K562 (cell line): ENCODE measurements around the gene COQ7. TPM values are rescaled to one million over a fixed set of nuclear protein-coding genes. Genes with fewer than 3 reads are reported as not detected.

ENCODE experiments used
- ELF2 ChIP-seq: fragments of 250-450 bp; sonication (Bioruptor Pico); IDR thresholded peaks from 2 replicates; pipeline ENCODE4 v1.5.0; 2021; ENCODE audit warnings: mild to moderate bottlenecking
- EWSR1 ChIP-seq: fragments of 450-650 bp; IDR thresholded peaks from 2 replicates; pipeline ENCODE4 v1.6.1; 2018; ENCODE audit warnings: borderline replicate concordance, mild to moderate bottlenecking, low read depth, moderate library complexity; ENCODE audit not compliant: partially characterized antibody
- HCFC1 ChIP-seq: IDR thresholded peaks from 2 replicates; pipeline ENCODE4 v1.6.1; 2012; ENCODE audit warnings: low read depth, low read length, improper control_type of control experiment
- HNRNPLL ChIP-seq: fragments of 200-400 bp; formaldehyde crosslinking; IDR thresholded peaks from 2 replicates; pipeline ENCODE4 v1.6.1; 2017; ENCODE audit warnings: low read length, low read depth, mild to moderate bottlenecking; ENCODE audit not compliant: poor library complexity, severe bottlenecking
- ILK ChIP-seq: fragments of 450-650 bp; IDR thresholded peaks from 2 replicates; pipeline ENCODE4 v1.6.1; 2016; ENCODE audit warnings: missing genetic modification characterization, low read depth, mild to moderate bottlenecking, missing compliant biosample characterization, moderate library complexity, borderline replicate concordance
- KLF1 ChIP-seq: fragments of 450-650 bp; IDR thresholded peaks from 2 replicates; pipeline ENCODE4 v1.6.1; 2016; ENCODE audit warnings: missing genetic modification characterization, missing compliant biosample characterization
- KLF10 ChIP-seq: fragments of 250-450 bp; sonication (Bioruptor Pico); IDR thresholded peaks from 2 replicates; pipeline ENCODE4 v1.6.1; 2021; ENCODE audit warnings: matching md5 sums
- KLF13 ChIP-seq: fragments of 450-650 bp; IDR thresholded peaks from 2 replicates; pipeline ENCODE4 v1.6.1; 2016; ENCODE audit warnings: missing genetic modification characterization, low read depth, mild to moderate bottlenecking, missing compliant biosample characterization, moderate library complexity, borderline replicate concordance
- MCM3 ChIP-seq: fragments of 450-650 bp; IDR thresholded peaks from 2 replicates; pipeline ENCODE4 v1.6.1; 2016
- MTA3 ChIP-seq: fragments of 450-650 bp; formaldehyde crosslinking; IDR thresholded peaks from 2 replicates; pipeline ENCODE4 v1.6.1; 2017; ENCODE audit warnings: mild to moderate bottlenecking, borderline replicate concordance
- MYC ChIP-seq, 2 experiments: fragments of 250-450 bp in 1 of 2; sonication (Bioruptor Pico) in 1 of 2; IDR thresholded peaks; 2 replicates each; pipeline versions ENCODE4 v1.5.1 to v1.6.1; 2012 to 2021; ENCODE audit warnings: low read depth in 2 of 2, borderline replicate concordance in 1 of 2, improper control_type of control experiment in 1 of 2, low read length in 1 of 2, mild to moderate bottlenecking in 1 of 2, moderate library complexity in 1 of 2
- SMAD1 ChIP-seq: fragments of 150-350 bp; IDR thresholded peaks from 2 replicates; pipeline ENCODE4 v1.6.1; 2014; ENCODE audit warnings: low read length, low read depth; ENCODE audit not compliant: partially characterized antibody
- SP2 ChIP-seq: IDR thresholded peaks from 2 replicates; pipeline ENCODE4 v1.6.1; 2011; ENCODE audit warnings: mild to moderate bottlenecking, low read depth, low read length, moderate library complexity; ENCODE audit not compliant: poor library complexity, severe bottlenecking; ENCODE audit errors: extremely low read depth
- TCFL5 ChIP-seq: fragments of 250-450 bp; sonication (Bioruptor Pico); conservative IDR thresholded peaks from 2 replicates; pipeline ENCODE4 v1.6.1; 2021; ENCODE audit warnings: mild to moderate bottlenecking, moderate library complexity, matching md5 sums
- TGIF2 ChIP-seq: sonication (generic); formaldehyde crosslinking; IDR thresholded peaks from 2 replicates; pipeline ENCODE4 v1.8.1; 2022; ENCODE audit warnings: mild to moderate bottlenecking, missing genetic modification reagents, moderate library complexity
- ZBTB17 ChIP-seq: fragments of 450-650 bp; formaldehyde crosslinking; IDR thresholded peaks from 2 replicates; pipeline ENCODE4 v1.4.0; 2020; ENCODE audit warnings: mild to moderate bottlenecking
- ZFP1 ChIP-seq: fragments of 450-650 bp; formaldehyde crosslinking; IDR thresholded peaks from 2 replicates; pipeline ENCODE4 v1.4.0; 2020; ENCODE audit warnings: mild to moderate bottlenecking, mixed read lengths
- ZNF347 ChIP-seq: fragments of 450-650 bp; formaldehyde crosslinking; IDR thresholded peaks from 2 replicates; pipeline ENCODE4 v1.4.0; 2020; ENCODE audit warnings: low read depth, mild to moderate bottlenecking, moderate library complexity
- ZNF41 ChIP-seq: fragments of 250-450 bp; sonication (Bioruptor Pico); conservative IDR thresholded peaks from 2 replicates; pipeline ENCODE4 v1.4.0; 2020; ENCODE audit warnings: mild to moderate bottlenecking
- polyA plus RNA-seq, 8 experiments: library from polyadenylated mRNA; depleted of rRNA in 4 of 8; stranded (reverse) in 5 of 8; unstranded in 3 of 8; fragments of >200 nt; fragmentation: Nextera tagmentation in 2 of 8; fragmentation: Illumina TruSeq in 1 of 8; extraction: Ambion mirVana in 2 of 8; extraction: Trizol in 1 of 8; gene quantifications; 2 replicates each; pipeline versions ENCODE4 v1.2.1 to v1.2.3, GENCODE V29; 2011 to 2014; ENCODE audit warnings: inconsistent platforms in 1 of 8, missing spikeins in 1 of 8
- total RNA-seq, 7 experiments: library from RNA; depleted of rRNA in 6 of 7; stranded (reverse); fragments of >200 nt in 6 of 7; fragmentation: Illumina TruSeq in 2 of 7; extraction: Trizol in 2 of 7; gene quantifications; 2 replicates each; pipeline versions ENCODE4 v1.2.1 to v1.2.3, GENCODE V29; 2011 to 2021; ENCODE audit warnings: low replicate concordance in 1 of 7
- TF ChIP-seq, protein P1 (sequence below): sonication (generic); IDR thresholded peaks from 2 replicates; pipeline ENCODE4 v1.6.1; 2016
- TF ChIP-seq, protein P2 (sequence below): fragments of 250-450 bp; sonication (Bioruptor Pico); IDR thresholded peaks from 2 replicates; pipeline ENCODE4 v1.8.0; 2021; ENCODE audit warnings: borderline replicate concordance, mild to moderate bottlenecking, moderate library complexity; ENCODE audit not compliant: poor library complexity, severe bottlenecking
- TF ChIP-seq, protein P3 (sequence below): fragments of 450-650 bp; IDR thresholded peaks from 2 replicates; pipeline ENCODE4 v1.6.1; 2018; ENCODE audit warnings: mild to moderate bottlenecking, low read depth; ENCODE audit not compliant: partially characterized antibody
- TF ChIP-seq, protein P4 (sequence below): fragments of 250-450 bp; sonication (Bioruptor Pico); IDR thresholded peaks from 2 replicates; pipeline ENCODE4 v1.8.0; 2022; ENCODE audit warnings: inconsistent platforms

COQ7 gene
- total and polyA plus RNA-seq, 9 of the 15 experiments (the other 6 are each of a cell fraction or from before 2014, with no cell fraction given): 2.3 to 26.1 (median 15.2) TPM

DNA sequence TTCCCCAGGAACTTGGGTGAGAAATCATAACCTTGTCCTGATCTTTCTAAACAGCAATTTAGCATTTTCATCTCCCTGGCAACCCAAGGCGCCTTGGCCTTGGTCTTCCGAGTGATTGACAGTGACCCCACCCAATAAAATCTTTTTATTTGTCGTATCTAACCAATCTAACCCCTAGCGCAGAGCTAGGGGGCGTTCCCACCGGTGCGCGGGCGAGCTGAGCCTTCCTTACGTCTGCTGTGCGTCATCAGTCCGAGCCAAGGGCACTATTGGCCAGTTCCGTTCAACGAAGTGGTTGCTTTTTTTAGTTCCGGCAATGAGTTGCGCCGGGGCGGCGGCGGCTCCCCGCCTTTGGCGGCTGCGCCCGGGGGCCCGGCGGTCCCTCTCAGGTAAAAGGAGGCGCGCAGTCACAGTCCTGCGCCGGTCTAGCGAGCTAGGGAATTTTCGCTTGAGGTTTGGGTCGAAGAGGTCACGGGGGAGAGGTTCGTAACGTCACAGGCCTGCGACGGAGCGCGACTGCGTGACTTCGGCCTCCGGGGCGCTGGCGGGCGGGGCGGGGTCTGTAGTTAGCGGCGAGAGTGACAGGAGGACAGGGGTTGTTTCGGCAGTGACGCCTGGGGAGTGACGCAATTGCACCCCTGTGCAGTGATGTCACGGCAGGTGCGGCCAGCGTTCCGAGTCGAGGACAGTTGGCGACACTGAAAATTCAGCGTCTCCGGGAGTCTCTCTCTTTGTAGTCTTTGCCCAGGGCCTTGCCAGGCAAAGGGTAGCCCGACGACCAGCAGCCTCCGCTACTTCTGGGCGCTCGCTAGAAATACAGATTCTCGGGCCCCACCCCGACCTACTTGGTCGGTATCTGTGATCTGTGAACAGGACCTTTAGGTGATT lies at the start of gene COQ7 (continued):
- TF ChIP-seq, protein P1, sequence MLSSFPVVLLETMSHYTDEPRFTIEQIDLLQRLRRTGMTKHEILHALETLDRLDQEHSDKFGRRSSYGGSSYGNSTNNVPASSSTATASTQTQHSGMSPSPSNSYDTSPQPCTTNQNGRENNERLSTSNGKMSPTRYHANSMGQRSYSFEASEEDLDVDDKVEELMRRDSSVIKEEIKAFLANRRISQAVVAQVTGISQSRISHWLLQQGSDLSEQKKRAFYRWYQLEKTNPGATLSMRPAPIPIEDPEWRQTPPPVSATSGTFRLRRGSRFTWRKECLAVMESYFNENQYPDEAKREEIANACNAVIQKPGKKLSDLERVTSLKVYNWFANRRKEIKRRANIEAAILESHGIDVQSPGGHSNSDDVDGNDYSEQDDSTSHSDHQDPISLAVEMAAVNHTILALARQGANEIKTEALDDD: no peak
- TF ChIP-seq HCFC1: peak; percentile 74
- TF ChIP-seq, protein P2, sequence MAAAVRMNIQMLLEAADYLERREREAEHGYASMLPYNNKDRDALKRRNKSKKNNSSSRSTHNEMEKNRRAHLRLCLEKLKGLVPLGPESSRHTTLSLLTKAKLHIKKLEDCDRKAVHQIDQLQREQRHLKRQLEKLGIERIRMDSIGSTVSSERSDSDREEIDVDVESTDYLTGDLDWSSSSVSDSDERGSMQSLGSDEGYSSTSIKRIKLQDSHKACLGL (CRISPR knock-in tag): no peak
- TF ChIP-seq SMAD1: peak; percentile 21
- TF ChIP-seq ZNF41: peak; percentile 57; the same call in 1 of the 2 replicates
- TF ChIP-seq SP2: peak; percentile 76
- no peak for TF ChIP-seq ZNF347
- TF ChIP-seq HNRNPLL: peak; percentile 70
- TF ChIP-seq MCM3: no peak
- no peak for TF ChIP-seq EWSR1
- no peak for TF ChIP-seq KLF10 (CRISPR knock-in tag)
- no peak for TF ChIP-seq TCFL5 (CRISPR knock-in tag)
- peak; percentile 99 for TF ChIP-seq MTA3
- TF ChIP-seq ILK: no peak
- TF ChIP-seq, protein P3, sequence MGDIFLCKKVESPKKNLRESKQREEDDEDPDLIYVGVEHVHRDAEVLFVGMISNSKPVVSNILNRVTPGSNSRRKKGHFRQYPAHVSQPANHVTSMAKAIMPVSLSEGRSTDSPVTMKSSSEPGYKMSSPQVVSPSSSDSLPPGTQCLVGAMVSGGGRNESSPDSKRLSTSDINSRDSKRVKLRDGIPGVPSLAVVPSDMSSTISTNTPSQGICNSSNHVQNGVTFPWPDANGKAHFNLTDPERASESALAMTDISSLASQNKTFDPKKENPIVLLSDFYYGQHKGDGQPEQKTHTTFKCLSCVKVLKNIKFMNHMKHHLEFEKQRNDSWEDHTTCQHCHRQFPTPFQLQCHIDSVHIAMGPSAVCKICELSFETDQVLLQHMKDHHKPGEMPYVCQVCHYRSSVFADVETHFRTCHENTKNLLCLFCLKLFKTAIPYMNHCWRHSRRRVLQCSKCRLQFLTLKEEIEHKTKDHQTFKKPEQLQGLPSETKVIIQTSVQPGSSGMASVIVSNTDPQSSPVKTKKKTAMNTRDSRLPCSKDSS: no peak
- no peak for TF ChIP-seq TGIF2 (CRISPR knock-in tag)
- peak; percentile 83 for TF ChIP-seq MYC (IDR thresholded peaks at IDR 0.05; ENCODE audit: low read depth, low read length)
- 0 out of 2 replicates have a peak, but pooled peaks have one; percentile 51 for TF ChIP-seq MYC (CRISPR knock-in tag; IDR thresholded peaks at IDR 0.05; ENCODE audit: borderline replicate concordance, low read depth)
- no peak for TF ChIP-seq ZFP1 (CRISPR knock-in tag)
- TF ChIP-seq KLF13 (tag): no peak
- no peak for TF ChIP-seq ZBTB17 (CRISPR knock-in tag)
- peak; percentile 76 for TF ChIP-seq ELF2 (CRISPR knock-in tag)
- TF ChIP-seq, protein P4, sequence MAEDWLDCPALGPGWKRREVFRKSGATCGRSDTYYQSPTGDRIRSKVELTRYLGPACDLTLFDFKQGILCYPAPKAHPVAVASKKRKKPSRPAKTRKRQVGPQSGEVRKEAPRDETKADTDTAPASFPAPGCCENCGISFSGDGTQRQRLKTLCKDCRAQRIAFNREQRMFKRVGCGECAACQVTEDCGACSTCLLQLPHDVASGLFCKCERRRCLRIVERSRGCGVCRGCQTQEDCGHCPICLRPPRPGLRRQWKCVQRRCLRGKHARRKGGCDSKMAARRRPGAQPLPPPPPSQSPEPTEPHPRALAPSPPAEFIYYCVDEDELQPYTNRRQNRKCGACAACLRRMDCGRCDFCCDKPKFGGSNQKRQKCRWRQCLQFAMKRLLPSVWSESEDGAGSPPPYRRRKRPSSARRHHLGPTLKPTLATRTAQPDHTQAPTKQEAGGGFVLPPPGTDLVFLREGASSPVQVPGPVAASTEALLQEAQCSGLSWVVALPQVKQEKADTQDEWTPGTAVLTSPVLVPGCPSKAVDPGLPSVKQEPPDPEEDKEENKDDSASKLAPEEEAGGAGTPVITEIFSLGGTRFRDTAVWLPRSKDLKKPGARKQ: no peak
- no peak for TF ChIP-seq KLF1
